HepG2 (cell line): ENCODE measurements around the gene GSTP1.

Source experiments
- MLLT10 ChIP-seq: sonication (generic); formaldehyde crosslinking; IDR thresholded peaks from 2 replicates; pipeline ENCODE4 v1.4.0; 2020; ENCODE audit warnings: missing genetic modification reagents
- NR1H2 ChIP-seq: sonication (generic); formaldehyde crosslinking; IDR thresholded peaks from 2 replicates; pipeline ENCODE4 v1.8.1; 2022; ENCODE audit warnings: low read depth, missing genetic modification reagents, borderline replicate concordance
- PHF20 ChIP-seq: sonication (generic); formaldehyde crosslinking; IDR thresholded peaks from 2 replicates; pipeline ENCODE4 v1.5.0; 2020; ENCODE audit warnings: mild to moderate bottlenecking, missing genetic modification reagents
- REPIN1 ChIP-seq: sonication (generic); formaldehyde crosslinking; IDR thresholded peaks from 2 replicates; pipeline ENCODE4 v1.8.0; 2022; ENCODE audit warnings: missing genetic modification reagents, low read depth, mild to moderate bottlenecking, borderline replicate concordance
- SAP130 ChIP-seq: IDR thresholded peaks from 2 replicates; pipeline ENCODE4 v1.6.1; 2016; ENCODE audit warnings: low read depth
- SMC3 ChIP-seq: IDR thresholded peaks from 2 replicates; pipeline ENCODE4 v1.6.1; 2011; ENCODE audit warnings: low read length, improper control_type of control experiment
- ZMYM3 ChIP-seq: sonication (generic); formaldehyde crosslinking; IDR thresholded peaks from 2 replicates; pipeline ENCODE4 v1.5.1; 2020; ENCODE audit warnings: mild to moderate bottlenecking, missing genetic modification reagents

GRCh38 chr11:67574938-67575337, 8.7 kb upstream of the GSTP1 start:
- TF ChIP-seq REPIN1 (CRISPR knock-in tag) (no peak), SMC3 (no peak), SAP130 (no peak), NR1H2 (CRISPR knock-in tag) (no peak), PHF20 (CRISPR knock-in tag) (no peak), ZMYM3 (CRISPR knock-in tag) (no peak), MLLT10 (CRISPR knock-in tag) (no peak)
